ENCODE measurements around the gene CD200.

DNA sequence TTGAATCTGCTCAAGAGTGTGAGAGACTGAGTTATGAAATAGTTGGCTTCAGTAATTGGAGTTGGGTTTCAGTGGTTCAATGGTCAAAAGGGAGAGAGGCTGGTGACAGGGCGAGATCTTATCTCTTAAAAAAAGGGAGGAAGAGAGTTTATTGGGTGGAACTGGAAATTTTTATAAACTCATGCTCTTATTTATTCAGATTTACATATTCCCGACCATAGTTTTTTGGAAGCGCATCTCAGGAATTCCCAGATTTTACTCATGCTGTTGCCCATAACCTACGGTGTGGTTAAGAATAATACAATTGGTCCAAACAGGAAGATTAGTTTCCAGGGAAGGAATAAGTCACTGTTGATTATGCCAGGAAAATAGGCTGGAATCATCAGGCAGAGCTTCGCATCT, 41.4 kb downstream of the CD200 start:
- no peak for TF ChIP-seq POLR2A (IDR thresholded peaks at IDR 0.05)
- no peak for TF ChIP-seq POLR2AphosphoS5 (IDR thresholded peaks at IDR 0.05; ENCODE audit: insufficient read depth in 1 of 2, low read depth in 1 of 2)

Data from vagina (tissue), 2 donors.